K562 (cell line): ENCODE results near the gene DPF1. TPM values are rescaled to one million over a fixed set of nuclear protein-coding genes. Genes with fewer than 3 reads are reported as not detected.

Source experiments
- ATAC-seq: fragments of 200-7000 bp; cut with Tn5 transposase; 3 replicates; pipeline ENCODE4 v1.9.1; 2020; ENCODE audit warnings: moderate library complexity
- BruUV-seq: library from RNA; stranded (reverse); fragments of 400-500 nt; replicated peaks from 2 replicates; lab custom pipeline; 2021; lab: Mats Ljungman, UMichigan
- CTCF ChIA-PET: fragments of 300-600 bp; formaldehyde crosslinking; extraction: SDS; loops from one replicate; lab custom pipeline; 2021; ENCODE audit warnings: low intra/inter-chr PET ratio; lab: Yijun Ruan, JAX
- POLR2A ChIA-PET: fragments of 300-600, 350-650 bp; sonication (Branson Sonifier 250); formaldehyde crosslinking; extraction: SDS; loops from one replicate; lab custom pipeline; 2021; ENCODE audit warnings: antibody characterized with exemption, inconsistent platforms; lab: Yijun Ruan, JAX
- DNase-seq, 4 experiments: peaks; one replicate each; pipeline versions ENCODE4 v3.0.0 to v3.0.0-alpha.2; 2011 to 2018; ENCODE audit warnings: low spot score in 3 of 4, mixed read lengths in 3 of 4; ENCODE audit errors: extremely low read depth in 1 of 4
- FAIRE-seq: peaks from 2 replicates; lab custom pipeline; 2011; peaks lifted over from hg19 to GRCh38; lab: Jason Lieb, UNC
- H2AFZ ChIP-seq: 2 replicates; pipeline ENCODE4 v1.6.0; 2011; ENCODE audit warnings: low read depth, low read length, control low read depth, inconsistent platforms
- H3K27ac ChIP-seq: fragments of 200-600 bp; 3 replicates; pipeline ENCODE4 v1.8.0; 2011; ENCODE audit warnings: low read depth, mild to moderate bottlenecking, control low read depth, inconsistent platforms, low read length, moderate library complexity, mixed read lengths; ENCODE audit errors: extremely low read depth
- H3K27me3 ChIP-seq, 2 experiments: fragments of 300-600 bp in 1 of 2; 2 replicates in 1 of 2; 3 replicates in 1 of 2; pipeline versions ENCODE4 v1.6.0 to v1.8.0; 2011; ENCODE audit warnings: inconsistent platforms in 2 of 2, low read length in 2 of 2, mild to moderate bottlenecking in 1 of 2, mixed read lengths in 1 of 2, moderate library complexity in 1 of 2; ENCODE audit not compliant: control insufficient read depth in 2 of 2, insufficient read depth in 2 of 2
- H3K36me3 ChIP-seq: fragments of 300-600 bp; 3 replicates; pipeline ENCODE4 v1.8.0; 2011; ENCODE audit warnings: mild to moderate bottlenecking, low read length, inconsistent platforms; ENCODE audit not compliant: control insufficient read depth, insufficient read depth
- H3K4me1 ChIP-seq, 2 experiments: fragments of 200-600 bp in 1 of 2; replicated peaks in 1 of 2; 2 replicates in 1 of 2; 3 replicates in 1 of 2; pipeline versions ENCODE4 v1.5.1 to v1.8.0; 2011; ENCODE audit warnings: inconsistent platforms in 2 of 2, low read length in 2 of 2, mild to moderate bottlenecking in 1 of 2, mixed read lengths in 1 of 2, moderate library complexity in 1 of 2; ENCODE audit not compliant: control insufficient read depth in 2 of 2, insufficient read depth in 2 of 2
- H3K4me2 ChIP-seq: 2 replicates; pipeline ENCODE4 v1.6.1; 2011; ENCODE audit warnings: low read length, control low read depth, inconsistent platforms, mixed read lengths; ENCODE audit not compliant: insufficient read depth
- H3K4me3 ChIP-seq: fragments of 200-600 bp; sonication (generic), shearing (Covaris generic); 2 replicates; pipeline ENCODE4 v1.5.1; 2016; ENCODE audit warnings: control low read depth, inconsistent platforms
- H3K79me2 ChIP-seq: fragments of 200-600 bp; 3 replicates; pipeline ENCODE4 v1.8.0; 2011; ENCODE audit warnings: low read length, inconsistent platforms; ENCODE audit not compliant: control insufficient read depth, insufficient read depth
- H3K9ac ChIP-seq, 2 experiments: 2 replicates each; pipeline versions ENCODE4 v1.6.0 to v1.6.1; 2011; ENCODE audit warnings: low read depth in 2 of 2, low read length in 2 of 2, control low read depth in 1 of 2, inconsistent platforms in 1 of 2, mild to moderate bottlenecking in 1 of 2, mixed read lengths in 1 of 2; ENCODE audit not compliant: insufficient read depth in 1 of 2
- H3K9me1 ChIP-seq: one replicate; pipeline ENCODE4 v1.6.0; 2011; ENCODE audit warnings: inconsistent platforms, mild to moderate bottlenecking, low read length, moderate library complexity; ENCODE audit not compliant: control insufficient read depth, insufficient read depth
- H3K9me3 ChIP-seq: replicated peaks from 2 replicates; pipeline ENCODE4 v1.5.1; 2011; ENCODE audit warnings: low read depth, low read length, inconsistent platforms; ENCODE audit not compliant: control insufficient read depth, insufficient read depth
- H4K20me1 ChIP-seq: replicated peaks from 2 replicates; pipeline ENCODE4 v1.6.1; 2011; ENCODE audit warnings: low read length, inconsistent platforms, mixed read lengths; ENCODE audit not compliant: control insufficient read depth, insufficient read depth
- CEBPB ChIP-seq: fragments of 450-650 bp; IDR thresholded peaks from 2 replicates; pipeline ENCODE4 v1.6.1; 2016; ENCODE audit warnings: missing genetic modification characterization, missing compliant biosample characterization
- NCOR1 ChIP-seq: fragments of 450-650 bp; IDR thresholded peaks from 2 replicates; pipeline ENCODE4 v1.6.1; 2016; ENCODE audit warnings: mild to moderate bottlenecking, moderate library complexity
- YY1 ChIP-seq, 3 experiments: IDR thresholded peaks; 2 replicates each; pipeline ENCODE4 v1.6.1; 2011; ENCODE audit warnings: low read length in 2 of 3, mild to moderate bottlenecking in 2 of 3, moderate library complexity in 2 of 3, borderline replicate concordance in 1 of 3, control low read depth in 1 of 3, low read depth in 1 of 3; ENCODE audit not compliant: insufficient read depth in 3 of 3, insufficient replicate concordance in 2 of 3, control insufficient read depth in 1 of 3, insufficient read length in 1 of 3; ENCODE audit errors: extremely low read depth in 1 of 3
- ZNF79 ChIP-seq: fragments of 250-450 bp; sonication (Bioruptor Pico); IDR thresholded peaks from 2 replicates; pipeline ENCODE4 v1.4.0; 2020; ENCODE audit warnings: low read depth, mild to moderate bottlenecking, moderate library complexity
- WGBS: fragments of 100-300 bp; shearing (Covaris generic); methylation state at CpG from one replicate; pipeline ENCODE4 v1.1.6; 2016; ENCODE audit warnings: low coverage, mixed read lengths; ENCODE audit not compliant: insufficient coverage; ENCODE audit errors: missing lambda C conversion rate; 5-methylcytosine and 5-hydroxymethylcytosine counted together
- in situ Hi-C: fragments of 300-500 bp; cut with MboI; formaldehyde crosslinking; loops from 4 replicates; pipeline ENCODE4 v1.15.0; 2018; ENCODE audit warnings: inconsistent platforms, mixed read lengths
- intact Hi-C: fragments of 100-400 bp; cut with micrococcal nuclease; formaldehyde crosslinking; loops from 2 replicates; pipeline ENCODE4 v1.14.2; 2022
- polyA plus RNA-seq, 8 experiments: library from polyadenylated mRNA; depleted of rRNA in 4 of 8; stranded (reverse) in 5 of 8; unstranded in 3 of 8; fragments of >200 nt; fragmentation: Nextera tagmentation in 2 of 8; fragmentation: Illumina TruSeq in 1 of 8; extraction: Ambion mirVana in 2 of 8; extraction: Trizol in 1 of 8; gene quantifications; 2 replicates each; pipeline versions ENCODE4 v1.2.1 to v1.2.3, GENCODE V29; 2011 to 2014; ENCODE audit warnings: inconsistent platforms in 1 of 8, missing spikeins in 1 of 8
- total RNA-seq, 7 experiments: library from RNA; depleted of rRNA in 6 of 7; stranded (reverse); fragments of >200 nt in 6 of 7; fragmentation: Illumina TruSeq in 2 of 7; extraction: Trizol in 2 of 7; gene quantifications; 2 replicates each; pipeline versions ENCODE4 v1.2.1 to v1.2.3, GENCODE V29; 2011 to 2021; ENCODE audit warnings: low replicate concordance in 1 of 7

DPF1 gene
- total and polyA plus RNA-seq, 9 of the 15 experiments (the other 6 are each of a cell fraction or from before 2014, with no cell fraction given), result 0.10 to 5.7 (median 3.1) TPM

DNA sequence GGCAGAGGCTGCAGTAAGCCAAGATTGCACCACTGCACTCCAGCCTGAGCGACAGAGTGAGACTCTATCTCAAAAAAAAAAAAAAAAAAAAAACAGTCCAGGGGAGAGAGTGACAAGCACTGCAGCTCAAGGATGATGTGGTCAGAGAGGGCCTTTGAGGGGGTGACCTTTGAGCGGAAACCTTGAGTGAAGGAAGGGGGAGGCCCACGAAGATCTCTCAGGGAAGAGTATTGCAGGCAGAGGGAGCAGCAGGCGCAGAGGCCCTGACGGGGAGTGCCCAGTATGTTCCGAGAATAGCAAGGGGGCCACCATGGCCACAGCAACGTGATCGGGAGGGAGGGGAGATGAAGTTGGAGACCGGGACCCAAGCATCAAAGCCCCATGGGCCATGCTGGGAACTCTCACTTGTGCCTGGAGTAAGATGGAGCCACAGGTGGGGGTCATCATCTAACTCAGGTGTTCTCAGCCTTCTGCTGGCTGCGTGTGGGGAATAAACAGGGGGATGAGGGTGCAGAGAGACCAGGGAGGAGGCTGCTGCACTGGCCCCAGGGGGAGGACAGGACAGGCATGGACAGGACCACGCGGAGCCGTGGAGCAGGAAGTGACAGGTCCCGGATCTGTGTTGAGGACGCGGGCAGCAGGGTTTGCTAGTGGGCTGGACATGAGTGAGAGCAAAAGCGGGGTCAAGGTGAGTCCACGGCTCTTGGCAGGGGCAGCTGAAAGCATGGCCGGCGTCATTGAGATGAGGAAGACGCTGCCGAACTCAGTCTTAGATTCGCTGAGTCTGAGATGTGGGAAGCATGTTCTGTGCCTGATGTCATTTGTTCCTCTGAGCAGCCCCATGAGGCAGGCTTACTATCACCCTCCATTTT is 60.4 kb downstream of the DPF1 start:
- ChIA-PET POLR2A (interaction anchor here (0.7 to 1.9 kb wide), 3 partner anchors 17 to 29 kb away, joined by 3 to 9 read pairs (median 8); no protein-coding TSS in a partner anchor), CTCF (no interaction called here)
- BruUV-seq, result no TSS peak
- Histone ChIP-seq H3K9ac (no peak overlapping the region), H3K4me1 (peaks cover 0 to 14% of the 10 kb centered on the region in 2 experiments; a peak in 2 of 5 replicates), H3K36me3 (no peaks in the 10 kb centered on the region), H3K4me2 (no peak overlapping the region), H4K20me1 (no peaks in the 10 kb centered on the region), H3K27me3 (no peaks in the 10 kb centered on the region), H3K9me1 (no peaks in the 10 kb centered on the region), H3K4me3 (no peak overlapping the region), H3K79me2 (no peaks in the 10 kb centered on the region), H2AFZ (no peak overlapping the region), H3K27ac (no peak overlapping the region), H3K9me3 (peaks cover 9% of the 10 kb centered on the region)
- DNase-seq, result no peak
- in situ Hi-C loops (no loop called here), intact Hi-C loops (no loop called here)
- TF ChIP-seq NCOR1 (no peak), CEBPB (tag) (no peak), YY1 (IDR thresholded peaks at IDR 0.05; ENCODE audit: borderline replicate concordance in 1 of 3, control insufficient read depth in 1 of 3, extremely low read depth in 1 of 3, insufficient read depth in 3 of 3, insufficient read length in 1 of 3, insufficient replicate concordance in 2 of 3, low read depth in 1 of 3, low read length in 2 of 3) (no peak), ZNF79 (CRISPR knock-in tag) (no peak)
- no peak for FAIRE-seq
- WGBS, result 56% methylated on average over 21 of the region's 23 CpGs
- ATAC-seq, result no peak
